Heart left ventricle (tissue), 16 donors: ENCODE results near the gene ACBD7. TPM values are rescaled to one million over a fixed set of nuclear protein-coding genes. Genes with fewer than 3 reads are reported as not detected.

Experiments used
- ATAC-seq, 4 donors: fragments of 200-7000 bp; cut with Tn5 transposase; one replicate each; pipeline ENCODE4 v1.9.1; 2020 to 2022; ENCODE audit warnings: moderate library complexity in 4 of 4, mild to moderate bottlenecking in 3 of 4, moderate number of reproducible peaks in 1 of 4
- DNase-seq, 5 donors: peaks; one replicate each; pipeline ENCODE4 v3.0.0-alpha.2; 2020
- H3K27ac ChIP-seq, 12 donors: fragments of 200-600 bp; sonication (generic) in 4 of 12; one replicate each; pipeline versions ENCODE4 v1.5.0 to v1.8.0; 2016 to 2022; ENCODE audit warnings: mild to moderate bottlenecking in 2 of 12
- H3K27me3 ChIP-seq, 9 donors: fragments of 200-600 bp; sonication (generic) in 2 of 9; one replicate each; pipeline versions ENCODE4 v1.5.1 to v1.8.0; 2016 to 2022; ENCODE audit warnings: mild to moderate bottlenecking in 3 of 9
- H3K36me3 ChIP-seq, 9 donors: fragments of 200-600 bp; sonication (generic) in 2 of 9; one replicate each; pipeline versions ENCODE4 v1.5.0 to v1.8.0; 2018 to 2022; ENCODE audit warnings: mild to moderate bottlenecking in 2 of 9
- H3K4me1 ChIP-seq, 12 donors: fragments of 200-600 bp; sonication (generic) in 4 of 12; one replicate each; pipeline versions ENCODE4 v1.5.0 to v1.8.0; 2016 to 2022; ENCODE audit warnings: mild to moderate bottlenecking in 3 of 12
- H3K4me3 ChIP-seq, 12 donors: fragments of 200-600 bp; sonication (generic) in 4 of 12; one replicate each; pipeline versions ENCODE4 v1.5.0 to v1.8.0; 2017 to 2022; ENCODE audit warnings: mild to moderate bottlenecking in 9 of 12, moderate library complexity in 4 of 12
- H3K9me3 ChIP-seq, 12 donors: fragments of 200-600 bp; sonication (generic) in 4 of 12; one replicate each; pipeline versions ENCODE4 v1.5.0 to v1.8.0; 2016 to 2022; ENCODE audit warnings: mild to moderate bottlenecking in 1 of 12
- CTCF ChIP-seq, 12 donors: fragments of 200-600 bp; sonication (generic) in 4 of 12; IDR thresholded peaks; one replicate each; pipeline versions ENCODE4 v1.5.0 to v1.8.0; 2018 to 2022; ENCODE audit warnings: antibody characterized with exemption in 12 of 12, mild to moderate bottlenecking in 5 of 12
- POLR2A ChIP-seq, 2 donors: fragments of 450-650 bp; IDR thresholded peaks; one replicate each; pipeline ENCODE4 v1.6.1; 2017; ENCODE audit warnings: antibody characterized with exemption in 2 of 2, mild to moderate bottlenecking in 2 of 2, moderate library complexity in 2 of 2
- WGBS, 4 donors: extraction: QIAGEN DNeasy Blood & Tissue Kit in 2 of 4; methylation state at CpG; one replicate each; pipeline versions ENCODE4 v1.1.5 to v1.1.7; 2013 to 2018; 5-methylcytosine and 5-hydroxymethylcytosine counted together
- intact Hi-C, 10 donors: fragments of 100-400 bp; cut with DNase I; formaldehyde crosslinking; loops; one replicate each; pipeline versions ENCODE4 v1.11.1 to v1.14.2; 2022
- polyA plus RNA-seq, 2 donors: library from polyadenylated mRNA; stranded (reverse); fragments of 200-250 nt; gene quantifications; one replicate each; pipeline ENCODE4 v1.2.3, GENCODE V29; 2013
- total RNA-seq, 9 donors: library from RNA; depleted of rRNA in 2 of 9; stranded (reverse); fragments of >200 nt in 2 of 9; fragmentation: NEBNext Ultra II Directional in 3 of 9; extraction: Animal tissue kit (Norgen Biotek cat#: 25700) in 3 of 9; gene quantifications; one replicate each; pipeline versions ENCODE4 v1.1.0 to v1.2.4, GENCODE V29; 2016 to 2023
- donor health status: ischemic (EF 13 %, LVEDD 7.1; RV severe dilation, severe dysfunction).
- donor health status: healthy with polysubstance abuse.
- donor health status: DM: no; HTN: yes; CAD: no.
- donor health status: DM: no; HTN: no; CAD: no.
- donor health status: ischemic (EF 25% LVEDD 6.9; RV normal size, moderate dysfunction).
- donor health status: ischemic (EF 25% LVEDD 5.7; RV mildly dilated, moderate dysfunction).
- donor health status: healthy.
- donor health status: DM: yes; HTN: yes; CAD: no.
- donor health status: ischemic (EF 35%, LVEDD 5.7; RV mildly dilated, moderate dysfunction).
- donor health status: nonischemic (EF 11% LVEDD 7.7; RV severe dilation, severe dysfunction).
- donor health status: DM: yes; HTN: yes; CAD: no.
- donor health status: PGD.
- donor health status: ischemic (EF 29% LVEDD 5.4; RV normal size, mild dysfunction).
- donor health status: nonischemic (EF 23%, LVEDD 6.1; RV moderate dilation, normal function).

The ACBD7 gene
- total and polyA plus RNA-seq, 11 donors = 0.08 to 1.1 TPM; not detected in 9

GRCh38 chr10:15123749-15124184, 35.2 kb upstream of the ACBD7 start:
- no peak overlapping the region for H3K4me3 ChIP-seq

GRCh38 chr10:15122477-15123030, 34.0 kb upstream of the ACBD7 start:
- Histone ChIP-seq H3K36me3 (peaks cover 0 to 95% (median 65%) of the 10 kb centered on the region in 9 donors), H3K27me3 (no peaks in the 10 kb centered on the region), H3K9me3 (no peaks in the 10 kb centered on the region), H3K4me3 (no peak overlapping the region), H3K4me1 (peaks cover 0 to 2% (median 0%) of the 10 kb centered on the region in 12 donors), H3K27ac (no peak overlapping the region)
- DNase-seq (no peak), ATAC-seq (no peak)
- TF ChIP-seq POLR2A (IDR thresholded peaks at IDR 0.05) (no peak), CTCF (IDR thresholded peaks at IDR 0.05) (no peak)
- intact Hi-C loops = no loop called here
- WGBS, 4 donors = 92 to 95% (median 94%) methylated on average over 9 of the region's 9 CpGs

More at GRCh38 chr10:15123749-15124184, 35.2 kb upstream of the ACBD7 start:
- 51 to 71% (median 61%) methylated on average over 3 of the region's 3 CpGs for WGBS, 4 donors
- H3K27ac ChIP-seq = no peak overlapping the region
- no peak for ATAC-seq
- no peak for DNase-seq
- TF ChIP-seq POLR2A (IDR thresholded peaks at IDR 0.05) = no peak
- no peak for TF ChIP-seq CTCF (IDR thresholded peaks at IDR 0.05)
- no peaks in the 10 kb centered on the region for H3K27me3 ChIP-seq
- intact Hi-C loops = no loop called here
- H3K36me3 ChIP-seq = peaks cover 0 to 96% (median 68%) of the 10 kb centered on the region in 9 donors
- H3K9me3 ChIP-seq = no peaks in the 10 kb centered on the region
- H3K4me1 ChIP-seq = peaks cover 0 to 2% (median 0%) of the 10 kb centered on the region in 12 donors

- intact Hi-C loops = no loop called here
- Histone ChIP-seq H3K4me3 (no peak overlapping the region), H3K4me1 (peaks cover 0 to 2% (median 0%) of the 10 kb centered on the region in 12 donors), H3K27ac (no peak overlapping the region), H3K27me3 (no peaks in the 10 kb centered on the region), H3K36me3 (peaks cover 0 to 97% (median 68%) of the 10 kb centered on the region in 9 donors), H3K9me3 (peaks cover 0 to 2% (median 0%) of the 10 kb centered on the region in 12 donors)
- DNase-seq (no peak), ATAC-seq (no peak)
- WGBS, 4 donors = 87 to 98% (median 95%) methylated on average over 1 of the region's 1 CpG
- TF ChIP-seq CTCF (IDR thresholded peaks at IDR 0.05) (no peak), POLR2A (IDR thresholded peaks at IDR 0.05) (no peak)
Measured at GRCh38 chr10:15121707-15122106, 33.1 kb upstream of the ACBD7 start.

- Histone ChIP-seq H3K27ac (no peak overlapping the region), H3K27me3 (no peaks in the 10 kb centered on the region), H3K9me3 (peaks cover 0 to 12% (median 0%) of the 10 kb centered on the region in 12 donors), H3K4me3 (no peak overlapping the region), H3K4me1 (peaks cover 0 to 2% (median 0%) of the 10 kb centered on the region in 12 donors), H3K36me3 (peaks cover 0 to 96% (median 62%) of the 10 kb centered on the region in 9 donors)
- intact Hi-C loops = no loop called here
- TF ChIP-seq POLR2A (IDR thresholded peaks at IDR 0.05) (no peak), CTCF (IDR thresholded peaks at IDR 0.05) (no peak)
- 92 to 98% (median 95%) methylated on average over 5 of the region's 5 CpGs for WGBS, 4 donors
- DNase-seq = no peak
- no peak for ATAC-seq
Measured at GRCh38 chr10:15120523-15120922, 31.9 kb upstream of the ACBD7 start.
